DMS153 (cell line): ENCODE data around the gene AGO4.
"Not testable (repeated sequence)": the region's sequence is repeated elsewhere in the genome, so short reads cannot be mapped to it uniquely, and the experiment has no call there.

ENCODE experiments used
- DNase-seq: peaks from one replicate; lab custom pipeline; 2025; lab: John Stamatoyannopoulos, UW

The AGO4 gene

GRCh38 chr1:35807614-35808449 is at the start of gene AGO4:
AGO4 (plus strand) TSS chr1:35808016; CDS start chr1:35808417, 401 bp downstream.
- no peak for DNase-seq

- DNase-seq = no peak
Measured at GRCh38 chr1:35762141-35762540, 45.7 kb upstream of the AGO4 start.

- no peak for DNase-seq
Measured at GRCh38 chr1:35763201-35763600, 44.6 kb upstream of the AGO4 start.

- no peak for DNase-seq
Measured at GRCh38 chr1:35764283-35764682, 43.5 kb upstream of the AGO4 start.

GRCh38 chr1:35768350-35769187 is 39.2 kb upstream of the AGO4 start:
- no peak for DNase-seq

GRCh38 chr1:35769188-35769758 is 38.5 kb upstream of the AGO4 start:
- peak; percentile 91 for DNase-seq

- DNase-seq = no peak
Measured at GRCh38 chr1:35773711-35774110, 34.1 kb upstream of the AGO4 start.

- DNase-seq = not testable (repeated sequence)
Measured at GRCh38 chr1:35776172-35776571, 31.6 kb upstream of the AGO4 start.

GRCh38 chr1:35777109-35777508 is 30.7 kb upstream of the AGO4 start:
- DNase-seq = no peak

- no peak for DNase-seq
Measured at GRCh38 chr1:35783055-35783583, 24.7 kb upstream of the AGO4 start.

- not testable (repeated sequence) for DNase-seq
Measured at GRCh38 chr1:35784364-35784763, 23.5 kb upstream of the AGO4 start.

- DNase-seq = no peak
Measured at GRCh38 chr1:35788139-35788538, 19.7 kb upstream of the AGO4 start.

GRCh38 chr1:35790670-35791069 is 17.1 kb upstream of the AGO4 start:
- no peak for DNase-seq

- no peak for DNase-seq
Measured at GRCh38 chr1:35795295-35795694, 12.5 kb upstream of the AGO4 start.

- DNase-seq = no peak
Measured at GRCh38 chr1:35797380-35797779, 10.4 kb upstream of the AGO4 start.

- DNase-seq = not testable (repeated sequence)
Measured at GRCh38 chr1:35798019-35798418, 9.8 kb upstream of the AGO4 start.

GRCh38 chr1:35800167-35800887 is 7.5 kb upstream of the AGO4 start:
- DNase-seq = not testable (repeated sequence)

GRCh38 chr1:35808450-35809113 is 766 bp downstream of the AGO4 start:
- DNase-seq = no peak

- no peak for DNase-seq
Measured at GRCh38 chr1:35809114-35810095, 1.6 kb downstream of the AGO4 start.
